ENCODE data around the gene POLDIP3. TPM values are rescaled to one million over a fixed set of nuclear protein-coding genes. Genes with fewer than 3 reads are reported as not detected.
"Not testable (repeated sequence)": the region's sequence is repeated elsewhere in the genome, so short reads cannot be mapped to it uniquely, and the experiment has no call there.

POLDIP3 gene
- total RNA-seq, 4 donors from 2014 or later = 25.9 to 73.3 (median 39.2) TPM

DNA sequence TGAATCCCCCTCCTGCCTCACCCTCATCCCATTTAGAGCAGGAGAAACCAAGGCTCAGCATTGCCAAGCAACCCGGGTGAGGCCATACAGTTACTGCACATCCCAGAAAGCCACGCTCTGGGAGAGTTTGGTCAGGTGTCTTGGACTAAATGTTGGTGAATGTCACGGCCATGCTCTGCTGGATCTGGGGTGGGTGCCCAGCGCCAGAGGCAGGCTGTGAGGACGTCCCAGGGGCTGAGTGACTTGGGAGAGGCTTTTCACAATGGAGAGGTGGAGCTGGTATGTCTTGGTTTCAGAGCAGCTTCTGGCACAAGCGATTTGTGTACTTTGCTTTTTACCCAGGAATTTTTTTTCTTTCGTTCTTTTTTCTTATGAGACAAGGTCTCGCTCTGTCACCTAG, 54.3 kb downstream of the POLDIP3 start:
- Histone ChIP-seq H3K27ac (no peak overlapping the region), H3K9me3 (no peaks in the 10 kb centered on the region), H3K27me3 (no peaks in the 10 kb centered on the region), H3K36me3 (no peaks in the 10 kb centered on the region), H3K4me1 (no peaks in the 10 kb centered on the region), H3K4me3 (no peak overlapping the region)
- no peak for DNase-seq
- TF ChIP-seq, protein P1, sequence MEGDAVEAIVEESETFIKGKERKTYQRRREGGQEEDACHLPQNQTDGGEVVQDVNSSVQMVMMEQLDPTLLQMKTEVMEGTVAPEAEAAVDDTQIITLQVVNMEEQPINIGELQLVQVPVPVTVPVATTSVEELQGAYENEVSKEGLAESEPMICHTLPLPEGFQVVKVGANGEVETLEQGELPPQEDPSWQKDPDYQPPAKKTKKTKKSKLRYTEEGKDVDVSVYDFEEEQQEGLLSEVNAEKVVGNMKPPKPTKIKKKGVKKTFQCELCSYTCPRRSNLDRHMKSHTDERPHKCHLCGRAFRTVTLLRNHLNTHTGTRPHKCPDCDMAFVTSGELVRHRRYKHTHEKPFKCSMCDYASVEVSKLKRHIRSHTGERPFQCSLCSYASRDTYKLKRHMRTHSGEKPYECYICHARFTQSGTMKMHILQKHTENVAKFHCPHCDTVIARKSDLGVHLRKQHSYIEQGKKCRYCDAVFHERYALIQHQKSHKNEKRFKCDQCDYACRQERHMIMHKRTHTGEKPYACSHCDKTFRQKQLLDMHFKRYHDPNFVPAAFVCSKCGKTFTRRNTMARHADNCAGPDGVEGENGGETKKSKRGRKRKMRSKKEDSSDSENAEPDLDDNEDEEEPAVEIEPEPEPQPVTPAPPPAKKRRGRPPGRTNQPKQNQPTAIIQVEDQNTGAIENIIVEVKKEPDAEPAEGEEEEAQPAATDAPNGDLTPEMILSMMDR (IDR thresholded peaks at IDR 0.05) = no peak
- no peak for TF ChIP-seq POLR2A (IDR thresholded peaks at IDR 0.05)
- intact Hi-C loops (cut with DNase I; ENCODE audit: low total_unique reads) = no loop called here

DNA sequence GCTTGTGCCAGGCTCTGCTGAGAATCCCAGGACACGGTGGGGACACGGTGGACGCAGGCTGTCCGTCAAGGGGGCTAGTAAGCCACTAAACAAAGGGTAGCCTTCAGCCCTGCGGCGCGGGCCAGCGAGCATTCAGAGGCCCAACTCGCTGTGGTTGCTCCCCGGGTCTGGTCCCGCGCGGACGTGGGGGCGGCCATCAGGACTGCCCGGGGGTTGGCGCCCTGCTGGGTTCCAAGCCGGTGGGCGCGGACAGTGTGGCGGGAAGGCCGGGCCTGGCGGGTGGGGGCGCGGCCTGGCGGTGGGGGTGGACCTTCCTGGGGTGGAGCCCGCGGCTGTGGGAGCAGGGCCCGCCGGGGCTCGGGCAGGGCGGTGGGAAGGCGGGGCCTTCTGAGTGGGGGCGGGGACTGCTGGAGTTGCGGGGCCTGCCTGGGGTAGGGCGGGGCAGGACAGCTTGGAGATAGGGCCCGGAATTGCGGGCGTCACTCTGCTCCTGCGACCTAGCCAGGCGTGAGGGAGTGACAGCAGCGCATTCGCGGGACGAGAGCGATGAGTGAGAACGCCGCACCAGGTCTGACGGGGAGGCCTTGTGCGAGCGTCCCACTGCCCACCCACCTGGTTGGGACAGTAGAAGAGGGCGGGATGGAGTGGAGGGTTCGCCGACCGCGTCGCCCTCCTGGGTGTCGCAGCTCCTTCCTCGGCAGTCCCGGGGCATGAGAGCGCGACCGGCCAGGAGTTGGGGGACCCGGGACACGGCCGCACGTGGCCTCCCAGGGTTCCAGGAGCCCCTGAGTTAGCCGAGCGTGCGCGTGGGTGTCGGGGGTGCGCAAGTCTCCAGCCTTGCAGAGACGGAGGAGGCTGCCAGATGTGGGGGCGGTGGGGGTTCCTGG, 61.0 kb downstream of the POLDIP3 start, which contains the start of gene SERHL2:
SERHL2 (plus strand) TSS at position 482 of the 887 bp plus-strand sequence; CDS start at position 547, 65 bp downstream.
- peak within 1 kb of the TSS; percentile 63 to 77 for H3K27ac ChIP-seq
- DNase-seq = peak; percentile 90 to 93
- peaks cover 0 to 3% of the 10 kb centered on the region in 2 donors for H3K4me1 ChIP-seq
- H3K36me3 ChIP-seq = no peaks in the 10 kb centered on the region
- intact Hi-C loops (cut with DNase I; ENCODE audit: low total_unique reads) = no loop called here
- no peaks in the 10 kb centered on the region for H3K27me3 ChIP-seq
- H3K4me3 ChIP-seq = peak within 1 kb of the TSS; percentile 54 to 69
- no peaks in the 10 kb centered on the region for H3K9me3 ChIP-seq
- TF ChIP-seq POLR2A (IDR thresholded peaks at IDR 0.05) = peak; percentile 25 to 50
- TF ChIP-seq, protein P1 (IDR thresholded peaks at IDR 0.05) = no peak

DNA sequence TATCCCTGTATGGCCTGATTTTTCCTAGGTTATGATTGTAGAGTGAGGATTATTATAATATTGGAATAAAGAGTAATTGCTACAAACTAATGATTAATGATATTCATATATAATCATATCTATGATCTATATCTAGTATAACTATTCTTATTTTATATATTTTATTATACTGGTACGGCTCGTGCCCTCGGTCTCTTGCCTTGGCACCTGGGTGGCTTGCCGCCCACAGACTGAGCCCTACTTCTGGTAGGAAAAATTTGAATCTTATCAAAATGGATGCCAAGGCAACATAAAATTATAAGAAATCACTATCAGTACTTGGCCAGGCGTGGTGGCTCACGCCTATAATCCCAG, 62.4 kb downstream of the POLDIP3 start:
- DNase-seq; intact Hi-C loops (cut with DNase I; ENCODE audit: low total_unique reads); H3K27ac ChIP-seq; H3K4me3 ChIP-seq; H3K9me3 ChIP-seq; H3K27me3 ChIP-seq; H3K4me1 ChIP-seq; H3K36me3 ChIP-seq: not testable (repeated sequence)

DNA sequence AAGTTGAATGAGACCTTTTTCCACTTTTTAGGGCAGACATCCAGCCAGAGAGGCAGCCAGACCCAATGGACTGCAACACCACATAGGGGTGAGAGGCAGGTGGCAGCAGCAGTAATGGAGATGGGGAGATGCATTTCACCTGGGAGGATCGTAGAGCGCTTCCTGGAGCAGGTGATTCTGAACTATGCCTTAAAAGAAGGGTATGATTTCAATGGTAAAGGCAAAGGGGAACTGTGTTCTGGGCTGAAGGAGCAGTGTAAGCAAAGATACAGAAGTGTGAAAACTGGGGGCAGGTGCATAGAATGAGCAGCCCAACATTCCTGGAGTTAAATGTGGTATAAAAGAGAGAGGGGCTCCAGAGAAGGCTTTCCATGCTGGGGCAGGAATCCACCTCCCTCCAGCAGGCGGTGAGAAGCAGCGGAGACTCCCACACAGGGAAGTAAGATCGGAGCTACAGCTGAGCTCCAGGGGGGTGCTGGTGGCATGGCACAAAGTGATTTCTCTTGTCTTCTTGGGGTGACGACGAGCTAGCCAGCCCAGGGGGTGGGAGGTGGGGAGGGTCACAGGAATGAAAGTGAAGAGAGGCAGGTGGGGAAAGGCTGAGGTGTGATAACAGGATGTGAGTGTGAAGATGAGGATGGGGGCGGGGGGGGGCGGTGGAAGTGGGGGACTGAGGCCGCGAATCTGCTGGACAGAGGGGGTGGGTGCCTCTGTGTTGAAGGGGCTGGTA, 65.2 kb downstream of the POLDIP3 start:
- Histone ChIP-seq H3K27me3 (no peaks in the 10 kb centered on the region), H3K9me3 (no peaks in the 10 kb centered on the region), H3K4me1 (peaks cover 0 to 3% of the 10 kb centered on the region in 2 donors), H3K36me3 (no peaks in the 10 kb centered on the region), H3K4me3 (no peak overlapping the region), H3K27ac (no peak overlapping the region)
- intact Hi-C loops (cut with DNase I; ENCODE audit: low total_unique reads) = no loop called here
- DNase-seq = no peak
- TF ChIP-seq, protein P1 (IDR thresholded peaks at IDR 0.05) = no peak
- no peak for TF ChIP-seq POLR2A (IDR thresholded peaks at IDR 0.05)

DNA sequence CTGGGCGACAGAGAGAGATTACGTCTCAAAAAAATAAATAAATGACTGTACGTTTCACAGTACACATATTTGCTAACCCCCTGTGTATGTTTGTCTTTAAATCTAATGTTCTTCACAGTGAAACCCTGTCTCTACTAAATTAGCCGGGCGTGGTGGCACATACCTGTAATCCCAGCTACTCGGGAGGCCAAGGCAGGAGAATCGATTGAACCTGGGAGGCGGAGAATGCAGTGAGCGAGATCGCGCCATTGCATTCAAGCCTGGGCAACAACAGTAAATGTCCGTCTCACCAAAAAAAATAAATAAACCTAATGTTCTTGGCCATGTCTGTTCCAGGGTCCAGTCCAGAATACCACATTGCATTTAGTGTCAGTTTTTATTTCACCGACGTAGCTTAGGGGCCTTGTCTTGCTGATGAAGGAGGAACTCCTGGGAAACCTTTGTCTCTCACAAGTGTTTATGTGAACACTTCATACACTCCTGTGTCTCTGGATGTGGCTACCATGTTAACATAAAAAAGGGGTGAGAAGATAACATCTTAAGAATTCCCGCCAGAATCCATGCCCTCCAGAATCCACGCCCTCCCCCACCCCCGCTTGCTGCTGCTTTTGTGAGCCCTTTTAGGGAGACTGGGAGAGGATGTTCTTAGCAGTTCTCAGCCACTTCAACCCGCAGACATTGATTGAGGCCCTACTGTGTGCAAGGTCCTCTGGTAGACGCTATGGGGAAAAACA, 65.9 kb downstream of the POLDIP3 start:
- Histone ChIP-seq H3K4me3 (no peak overlapping the region), H3K27ac (no peak overlapping the region), H3K9me3 (no peaks in the 10 kb centered on the region), H3K27me3 (no peaks in the 10 kb centered on the region), H3K4me1 (no peaks in the 10 kb centered on the region), H3K36me3 (no peaks in the 10 kb centered on the region)
- no peak for TF ChIP-seq POLR2A (IDR thresholded peaks at IDR 0.05)
- TF ChIP-seq, protein P1 (IDR thresholded peaks at IDR 0.05) = no peak
- DNase-seq = no peak
- intact Hi-C loops (cut with DNase I; ENCODE audit: low total_unique reads) = no loop called here

DNA sequence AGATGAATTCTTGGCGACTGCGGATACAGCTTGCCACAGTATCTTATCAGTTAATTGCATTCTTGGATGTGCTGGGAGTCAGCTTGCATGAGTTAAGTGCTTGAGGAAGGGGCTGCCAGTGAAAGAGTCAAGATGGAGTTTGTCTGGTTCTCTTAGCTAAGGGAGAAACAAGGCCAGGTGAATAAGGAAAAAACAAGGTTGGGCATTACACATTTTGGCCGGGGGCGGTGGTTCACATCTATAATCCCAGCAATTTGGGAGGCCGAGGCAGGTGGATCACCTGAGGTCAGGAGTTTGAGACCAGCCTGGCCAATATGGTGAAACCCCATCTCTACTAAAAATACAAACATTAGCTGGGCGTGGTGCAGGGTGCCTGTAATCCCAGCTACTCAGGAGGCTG, 66.6 kb downstream of the POLDIP3 start:
- H3K9me3 ChIP-seq; H3K4me3 ChIP-seq; H3K4me1 ChIP-seq; intact Hi-C loops (cut with DNase I; ENCODE audit: low total_unique reads); H3K27me3 ChIP-seq; H3K36me3 ChIP-seq; DNase-seq; H3K27ac ChIP-seq: not testable (repeated sequence)
